ENCODE measurements around the gene DES.

The DES gene

GRCh38 chr2:219464286-219465032 lies 46.3 kb downstream of the DES start:
- TF ChIP-seq TAF1 (IDR thresholded peaks at IDR 0.05; ENCODE audit: low read depth) (no peak), RAD21 (IDR thresholded peaks at IDR 0.05; ENCODE audit: low read depth) (no peak), EGR1 (IDR thresholded peaks at IDR 0.05) (no peak), ZBTB7A (IDR thresholded peaks at IDR 0.05; ENCODE audit: low read depth) (no peak)

GRCh38 chr2:219465659-219466561 lies 47.7 kb downstream of the DES start:
- TF ChIP-seq REST (IDR thresholded peaks at IDR 0.05; ENCODE audit: low read depth): no peak
- no peak for TF ChIP-seq RAD21 (IDR thresholded peaks at IDR 0.05; ENCODE audit: low read depth)
- TF ChIP-seq EP300 (IDR thresholded peaks at IDR 0.05; ENCODE audit: borderline replicate concordance): no peak
- TF ChIP-seq NFIC (IDR thresholded peaks at IDR 0.05): no peak
- TF ChIP-seq ZBTB7A (IDR thresholded peaks at IDR 0.05; ENCODE audit: low read depth): no peak
- TF ChIP-seq EGR1 (IDR thresholded peaks at IDR 0.05): no peak
- TF ChIP-seq FOXM1 (IDR thresholded peaks at IDR 0.05; ENCODE audit: borderline replicate concordance, low read depth): no peak
- TF ChIP-seq TAF1 (IDR thresholded peaks at IDR 0.05; ENCODE audit: low read depth): no peak
- TF ChIP-seq MAX (IDR thresholded peaks at IDR 0.05): no peak
- no peak for TF ChIP-seq YY1 (IDR thresholded peaks at IDR 0.05; ENCODE audit: low read depth)
- TF ChIP-seq TCF12 (IDR thresholded peaks at IDR 0.05; ENCODE audit: low read depth): no peak
- no peak for TF ChIP-seq USF1 (IDR thresholded peaks at IDR 0.05)
- no peak for TF ChIP-seq TEAD4 (IDR thresholded peaks at IDR 0.05)
- no peak for TF ChIP-seq CEBPB (IDR thresholded peaks at IDR 0.05)
- TF ChIP-seq CREB1 (IDR thresholded peaks at IDR 0.05; ENCODE audit: low read depth): no peak

GRCh38 chr2:219466816-219467735 lies 48.9 kb downstream of the DES start:
- TF ChIP-seq CREB1 (IDR thresholded peaks at IDR 0.05; ENCODE audit: low read depth) (no peak), MAX (IDR thresholded peaks at IDR 0.05) (no peak), NFIC (IDR thresholded peaks at IDR 0.05) (no peak), REST (IDR thresholded peaks at IDR 0.05; ENCODE audit: low read depth) (no peak), FOXM1 (IDR thresholded peaks at IDR 0.05; ENCODE audit: borderline replicate concordance, low read depth) (no peak), ZBTB7A (IDR thresholded peaks at IDR 0.05; ENCODE audit: low read depth) (no peak), EP300 (IDR thresholded peaks at IDR 0.05; ENCODE audit: borderline replicate concordance) (no peak), TAF1 (IDR thresholded peaks at IDR 0.05; ENCODE audit: low read depth) (no peak), YY1 (IDR thresholded peaks at IDR 0.05; ENCODE audit: low read depth) (no peak), TCF12 (IDR thresholded peaks at IDR 0.05; ENCODE audit: low read depth) (no peak), TEAD4 (IDR thresholded peaks at IDR 0.05) (no peak), RAD21 (IDR thresholded peaks at IDR 0.05; ENCODE audit: low read depth) (no peak), EGR1 (IDR thresholded peaks at IDR 0.05) (no peak), USF1 (IDR thresholded peaks at IDR 0.05) (no peak), CEBPB (IDR thresholded peaks at IDR 0.05) (no peak)

GRCh38 chr2:219467736-219468075 lies 49.5 kb downstream of the DES start:
- TF ChIP-seq TEAD4 (IDR thresholded peaks at IDR 0.05) (no peak), TAF1 (IDR thresholded peaks at IDR 0.05; ENCODE audit: low read depth) (no peak), YY1 (IDR thresholded peaks at IDR 0.05; ENCODE audit: low read depth) (no peak), REST (IDR thresholded peaks at IDR 0.05; ENCODE audit: low read depth) (no peak), RAD21 (IDR thresholded peaks at IDR 0.05; ENCODE audit: low read depth) (no peak), MAX (IDR thresholded peaks at IDR 0.05) (no peak), CEBPB (IDR thresholded peaks at IDR 0.05) (no peak), EGR1 (IDR thresholded peaks at IDR 0.05) (no peak), ZBTB7A (IDR thresholded peaks at IDR 0.05; ENCODE audit: low read depth) (no peak), CREB1 (IDR thresholded peaks at IDR 0.05; ENCODE audit: low read depth) (no peak), NFIC (IDR thresholded peaks at IDR 0.05) (no peak), TCF12 (IDR thresholded peaks at IDR 0.05; ENCODE audit: low read depth) (no peak), USF1 (IDR thresholded peaks at IDR 0.05) (no peak), FOXM1 (IDR thresholded peaks at IDR 0.05; ENCODE audit: borderline replicate concordance, low read depth) (no peak), EP300 (IDR thresholded peaks at IDR 0.05; ENCODE audit: borderline replicate concordance) (no peak)
